NOMO-1 treated with DMSO at 0.1 percent for 48 hours (cell line): Measurements from ENCODE around the gene IMPG2.

ENCODE experiments used
- DNase-seq: peaks from one replicate; lab custom pipeline; 2025; ENCODE audit not compliant: unreplicated experiment; lab: John Stamatoyannopoulos, UW

IMPG2 gene

DNA sequence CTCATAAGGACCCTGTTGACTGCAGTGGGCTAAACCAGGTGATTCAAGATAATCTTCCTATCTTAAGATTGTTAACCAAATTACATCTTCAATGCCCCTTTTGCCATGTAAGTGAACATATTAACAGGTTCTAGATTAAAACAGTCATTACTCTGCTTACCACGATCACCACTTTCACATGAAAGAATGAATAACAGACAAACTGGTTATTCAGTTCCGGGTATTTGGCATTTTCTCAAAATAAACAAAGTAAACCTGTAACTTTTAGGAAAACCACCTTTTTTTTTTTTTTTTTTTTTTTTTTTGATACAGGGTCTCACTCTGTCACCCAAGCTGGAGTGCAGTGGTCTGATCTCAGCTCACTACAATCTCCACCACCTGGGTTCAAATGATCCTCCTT, 131.2 kb downstream of the IMPG2 start:
- no peak for DNase-seq

DNA sequence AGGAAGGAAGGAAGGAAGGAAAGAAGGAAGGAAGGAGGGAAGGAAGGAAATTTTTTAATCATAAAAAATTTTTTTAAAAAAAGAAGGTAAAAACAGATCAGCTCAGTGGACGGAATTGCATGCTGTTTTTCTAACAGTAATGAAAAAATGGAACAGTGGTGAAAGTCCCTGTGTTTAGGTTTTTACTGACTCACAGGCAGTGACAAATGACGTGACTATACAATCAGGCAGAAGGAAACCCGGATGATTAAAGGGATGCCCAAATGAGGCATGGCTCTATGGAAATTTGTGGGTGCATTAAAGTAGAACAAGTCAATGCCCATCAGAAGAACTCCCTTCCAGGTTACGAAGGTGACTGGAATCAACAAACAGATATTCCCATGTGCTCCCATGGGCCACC, 135.0 kb downstream of the IMPG2 start:
- DNase-seq: no peak

DNA sequence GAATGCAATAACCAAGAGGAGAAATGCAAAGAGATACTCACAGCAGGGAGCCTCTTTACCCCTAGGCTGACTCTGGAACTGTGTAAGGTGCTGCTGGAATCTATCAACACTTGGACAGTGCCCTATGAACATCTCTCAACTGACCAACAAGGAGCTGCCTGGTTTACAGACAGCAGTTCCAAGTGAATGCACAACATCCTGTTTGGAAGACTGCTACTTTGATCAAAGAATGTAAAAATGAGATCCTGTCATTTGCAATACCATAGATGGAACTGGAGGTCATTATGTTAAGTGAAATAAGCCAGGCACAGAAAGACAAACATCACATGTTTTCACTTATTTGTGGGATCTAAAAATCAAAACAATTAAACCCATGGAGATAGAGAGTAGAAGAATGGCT, 136.3 kb downstream of the IMPG2 start:
- DNase-seq: no peak

DNA sequence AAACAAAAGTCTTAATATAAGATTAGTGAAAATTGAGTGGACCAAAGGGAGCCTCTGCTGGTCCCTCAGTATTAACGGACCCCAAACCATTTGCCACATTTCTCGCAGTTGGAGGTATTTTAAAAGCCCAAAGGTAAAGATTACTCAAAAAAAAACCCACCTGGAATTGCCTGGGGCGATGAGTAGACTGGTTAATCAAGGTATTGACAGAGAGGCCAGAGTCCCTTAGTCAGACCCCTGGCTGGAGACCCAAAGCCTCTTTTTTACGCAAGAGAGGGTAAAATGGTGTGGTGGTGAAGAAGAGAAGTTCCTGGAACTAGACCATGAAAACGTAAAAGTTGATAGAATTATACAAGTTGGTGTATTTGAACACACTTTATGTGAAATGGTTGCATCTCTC, 137.2 kb downstream of the IMPG2 start:
- DNase-seq: no peak

DNA sequence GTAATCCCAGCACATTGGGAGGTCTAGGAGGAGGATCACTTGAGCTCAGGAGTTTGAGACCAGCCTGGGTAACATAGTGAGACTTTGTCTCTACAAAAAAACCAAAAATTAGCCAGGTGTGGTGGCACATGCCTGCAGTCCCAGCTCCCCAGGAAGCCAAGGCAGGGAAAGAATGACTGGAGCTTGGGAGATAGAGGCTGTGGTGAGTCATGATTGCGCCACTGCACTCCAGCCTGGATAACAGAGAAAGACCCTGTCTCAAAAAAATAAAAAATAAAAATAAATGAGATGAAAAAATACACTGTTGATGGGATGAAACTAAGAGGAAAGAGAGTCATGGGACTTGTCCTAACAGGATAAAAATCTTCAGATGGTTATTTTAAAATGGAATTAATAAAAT, 137.6 kb downstream of the IMPG2 start:
- DNase-seq: no peak

DNA sequence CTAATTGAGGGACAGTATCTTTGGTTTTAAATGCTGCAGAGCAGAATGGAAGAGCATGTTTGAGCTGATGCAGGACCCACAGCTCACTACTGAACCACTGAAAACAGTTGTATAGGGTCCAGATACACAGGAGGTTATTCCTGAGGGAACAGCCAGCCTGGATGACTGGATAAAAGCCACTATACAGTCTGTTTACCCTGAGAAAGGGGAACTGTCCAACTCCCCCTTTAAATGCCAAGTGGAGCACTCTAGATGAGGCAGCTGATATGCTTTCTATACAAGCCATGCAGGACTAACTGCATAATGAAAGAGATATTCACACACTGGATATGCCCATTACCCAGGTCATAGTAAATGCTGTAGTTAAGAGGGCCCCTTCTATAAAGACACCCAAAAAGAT, 138.6 kb downstream of the IMPG2 start:
- no peak for DNase-seq

DNA sequence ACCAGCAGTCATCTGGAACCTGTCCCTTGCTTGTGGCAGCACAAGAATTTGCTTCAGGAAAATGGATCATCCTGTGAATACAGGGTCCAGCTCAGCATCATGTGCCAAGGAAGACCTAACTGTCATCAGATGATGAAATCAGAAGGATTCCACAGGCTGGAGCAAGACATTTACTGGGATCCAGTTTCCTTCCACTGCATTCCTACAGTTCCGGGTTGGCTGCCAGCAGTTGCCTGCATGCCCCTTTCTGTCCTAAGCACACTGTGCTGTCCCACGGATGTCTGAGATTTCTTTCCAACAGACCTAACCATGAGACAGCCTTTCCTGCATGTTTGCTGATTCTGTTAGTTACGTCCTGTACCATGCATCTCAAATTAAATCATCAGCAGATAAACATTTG, 140.7 kb downstream of the IMPG2 start:
- DNase-seq: no peak

DNA sequence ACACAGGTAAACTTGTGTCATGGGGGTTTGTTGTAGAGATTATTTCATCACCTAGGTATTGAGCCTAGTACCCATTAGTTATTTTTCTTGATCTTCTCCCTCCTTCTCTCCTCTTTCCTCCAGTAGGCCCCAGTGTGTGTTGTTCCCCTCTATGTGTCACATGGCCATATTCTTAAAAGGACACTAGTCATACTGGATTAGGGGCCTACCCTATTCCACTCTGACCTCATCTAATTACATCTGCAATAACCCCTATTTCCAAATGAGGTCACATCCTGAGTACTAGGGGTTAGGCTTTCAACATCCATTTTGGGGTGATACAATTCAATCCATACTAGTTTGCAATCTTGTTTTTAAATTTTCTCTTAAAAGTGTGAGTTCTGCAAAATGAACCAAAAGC, 142.8 kb downstream of the IMPG2 start:
- DNase-seq: no peak
